Ovary (tissue), 9 donors: ENCODE data around the gene KLRF2. TPM values are rescaled to one million over a fixed set of nuclear protein-coding genes. Genes with fewer than 3 reads are reported as not detected.

Experiments used
- DNase-seq, 5 donors: peaks; one replicate each; pipeline ENCODE4 v3.0.0-alpha.2; 2019 to 2020
- H3K27ac ChIP-seq, 2 donors: fragments of 200-600 bp; one replicate each; pipeline versions ENCODE4 v1.5.1 to v1.8.0; 2019 to 2022
- H3K27me3 ChIP-seq: fragments of 200-600 bp; one replicate; pipeline ENCODE4 v1.8.0; 2022
- H3K36me3 ChIP-seq: fragments of 200-600 bp; sonication (generic); one replicate; pipeline ENCODE4 v1.5.1; 2019
- H3K4me1 ChIP-seq: one replicate; pipeline ENCODE4 v1.8.1; 2013; ENCODE audit warnings: mild to moderate bottlenecking, moderate library complexity; ENCODE audit not compliant: insufficient read depth
- H3K4me3 ChIP-seq: fragments of 200-600 bp; sonication (generic); one replicate; pipeline ENCODE4 v1.5.1; 2017
- H3K9me3 ChIP-seq, 2 donors: fragments of 200-600 bp in 1 of 2; sonication (generic) in 1 of 2; one replicate each; pipeline versions ENCODE4 v1.5.1 to v1.8.1; 2013 to 2019; ENCODE audit warnings: mild to moderate bottlenecking in 1 of 2, moderate library complexity in 1 of 2
- CTCF ChIP-seq, 3 donors: fragments of 450-650 bp in 2 of 3; fragments of 200-600 bp in 1 of 3; IDR thresholded peaks; one replicate each; pipeline versions ENCODE4 v1.5.1 to v1.8.0; 2016 to 2022; ENCODE audit warnings: antibody characterized with exemption in 3 of 3, mild to moderate bottlenecking in 1 of 3
- EP300 ChIP-seq: sonication (generic); formaldehyde crosslinking; IDR thresholded peaks from one replicate; pipeline ENCODE4 v1.6.1; 2017; ENCODE audit warnings: antibody characterized with exemption
- POLR2A ChIP-seq: fragments of 450-650 bp; IDR thresholded peaks from one replicate; pipeline ENCODE4 v1.6.1; 2017; ENCODE audit warnings: antibody characterized with exemption, mild to moderate bottlenecking, moderate library complexity
- WGBS, 3 donors: extraction: QIAGEN DNeasy Blood & Tissue Kit in 1 of 3; methylation state at CpG; one replicate each; pipeline versions ENCODE4 v1.1.5 to v1.1.7; 2013 to 2017; 5-methylcytosine and 5-hydroxymethylcytosine counted together
- intact Hi-C, 4 donors: fragments of 100-400 bp; cut with DNase I; formaldehyde crosslinking; loops; one replicate each; pipeline versions ENCODE4 v1.11.0 to v1.15.1; 2022 to 2023
- polyA plus RNA-seq, 2 donors: library from polyadenylated mRNA; stranded (reverse); fragments of 200-250 nt in 1 of 2; fragments of 350-450 nt in 1 of 2; fragmentation: Illumina TruSeq in 1 of 2; extraction: RNeasy Lipid Tissue Mini Kit (QIAGEN cat#74804) in 1 of 2; gene quantifications; one replicate each; pipeline ENCODE4 v1.2.3, GENCODE V29; 2013 to 2014
- total RNA-seq, 7 donors: library from RNA; depleted of rRNA in 2 of 7; stranded (reverse); fragments of >200 nt in 2 of 7; fragmentation: NEBNext Ultra II Directional in 3 of 7; extraction: Animal tissue kit (Norgen Biotek cat#: 25700) in 3 of 7; gene quantifications; one replicate each; pipeline versions ENCODE4 v1.1.0 to v1.2.4, GENCODE V29; 2016 to 2023
- donor health status: DM: no; HTN: no; CAD: no; lungs with moderate emphysema.
- donor health status: DM: no; HTN: no; CAD: no.
- donor health status: Bipolar disorder and iron deficiency.
- donor health status: DM: yes; HTN: yes; CAD: no.
- donor health status: DM: no; HTN: no; CAD: no.
- donor health status: DM: yes; HTN: yes; CAD: no.

KLRF2 gene
- total and polyA plus RNA-seq, 9 donors, result not detected

GRCh38 chr12:9908350-9908749 lies 27.1 kb downstream of the KLRF2 start:
- Histone ChIP-seq H3K9me3 (peaks cover 0 to 4% of the 10 kb centered on the region in 2 donors), H3K4me3 (no peak overlapping the region), H3K36me3 (no peaks in the 10 kb centered on the region), H3K27me3 (no peaks in the 10 kb centered on the region), H3K4me1 (no peaks in the 10 kb centered on the region), H3K27ac (no peak overlapping the region)
- TF ChIP-seq EP300 (no peak), POLR2A (no peak), CTCF (IDR thresholded peaks at IDR 0.05) (no peak)
- no peak for DNase-seq
- 79 to 88% (median 87%) methylated on average over 4 of the region's 4 CpGs for WGBS, 3 donors
- intact Hi-C loops, result loop anchor here in 1 of 4 donors (10.0 kb wide), 1 partner anchor 154 kb away; no protein-coding TSS in a partner anchor

DNA sequence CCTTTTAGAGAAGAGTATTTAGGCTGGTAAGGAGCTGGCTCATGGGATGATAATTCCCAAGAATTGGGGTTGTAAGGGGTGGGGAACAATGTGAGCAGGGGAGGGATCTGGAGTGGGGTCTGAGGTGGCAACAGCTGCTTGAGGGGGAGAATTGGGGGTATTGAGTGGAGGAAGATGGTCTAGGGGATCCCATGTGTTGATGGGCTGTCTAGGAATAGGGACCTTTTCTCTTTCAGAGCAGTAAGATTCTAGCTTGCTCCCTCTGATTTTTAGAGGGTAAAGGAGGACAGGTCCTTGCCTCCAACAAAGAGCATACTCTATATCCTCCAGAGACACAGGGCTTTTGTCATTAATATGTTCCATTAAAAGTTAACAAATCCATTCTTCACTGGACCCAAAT lies 28.4 kb downstream of the KLRF2 start:
- H3K27me3 ChIP-seq, result no peaks in the 10 kb centered on the region
- no peaks in the 10 kb centered on the region for H3K36me3 ChIP-seq
- peaks cover 0 to 4% of the 10 kb centered on the region in 2 donors for H3K9me3 ChIP-seq
- intact Hi-C loops, result loop anchor here in 1 of 4 donors (10.0 kb wide), 1 partner anchor 155 kb away; no protein-coding TSS in a partner anchor
- no peak overlapping the region for H3K4me3 ChIP-seq
- no peak overlapping the region for H3K27ac ChIP-seq
- no peak for TF ChIP-seq EP300
- no peak for TF ChIP-seq POLR2A
- TF ChIP-seq CTCF (IDR thresholded peaks at IDR 0.05), result no peak
- no peak for DNase-seq
- H3K4me1 ChIP-seq, result no peaks in the 10 kb centered on the region

GRCh38 chr12:9910716-9911421 lies 29.6 kb downstream of the KLRF2 start:
- Histone ChIP-seq H3K36me3 (no peaks in the 10 kb centered on the region), H3K4me1 (no peaks in the 10 kb centered on the region), H3K9me3 (peaks cover 0 to 4% of the 10 kb centered on the region in 2 donors), H3K27ac (no peak overlapping the region), H3K27me3 (no peaks in the 10 kb centered on the region), H3K4me3 (no peak overlapping the region)
- DNase-seq, result no peak
- 75 to 83% (median 78%) methylated on average over 7 of the region's 7 CpGs for WGBS, 3 donors
- TF ChIP-seq CTCF (IDR thresholded peaks at IDR 0.05) (no peak), EP300 (no peak)
- intact Hi-C loops, result no loop called here

GRCh38 chr12:9911708-9912107 lies 30.4 kb downstream of the KLRF2 start:
- Histone ChIP-seq H3K27me3 (no peaks in the 10 kb centered on the region), H3K36me3 (no peaks in the 10 kb centered on the region), H3K4me1 (no peaks in the 10 kb centered on the region), H3K9me3 (peaks cover 0 to 4% of the 10 kb centered on the region in 2 donors), H3K4me3 (no peak overlapping the region), H3K27ac (no peak overlapping the region)
- intact Hi-C loops, result no loop called here
- no peak for DNase-seq
- TF ChIP-seq EP300 (no peak), CTCF (IDR thresholded peaks at IDR 0.05) (no peak), POLR2A (no peak)
